Fibroblast of skin of abdomen (primary cell): ENCODE data around the gene INPP5A.
"Not testable (repeated sequence)": the region's sequence is repeated elsewhere in the genome, so short reads cannot be mapped to it uniquely, and the experiment has no call there.

Experiments
- DNase-seq: peaks from one replicate; pipeline ENCODE4 v3.0.0-alpha.2; 2013

Gene INPP5A

DNA sequence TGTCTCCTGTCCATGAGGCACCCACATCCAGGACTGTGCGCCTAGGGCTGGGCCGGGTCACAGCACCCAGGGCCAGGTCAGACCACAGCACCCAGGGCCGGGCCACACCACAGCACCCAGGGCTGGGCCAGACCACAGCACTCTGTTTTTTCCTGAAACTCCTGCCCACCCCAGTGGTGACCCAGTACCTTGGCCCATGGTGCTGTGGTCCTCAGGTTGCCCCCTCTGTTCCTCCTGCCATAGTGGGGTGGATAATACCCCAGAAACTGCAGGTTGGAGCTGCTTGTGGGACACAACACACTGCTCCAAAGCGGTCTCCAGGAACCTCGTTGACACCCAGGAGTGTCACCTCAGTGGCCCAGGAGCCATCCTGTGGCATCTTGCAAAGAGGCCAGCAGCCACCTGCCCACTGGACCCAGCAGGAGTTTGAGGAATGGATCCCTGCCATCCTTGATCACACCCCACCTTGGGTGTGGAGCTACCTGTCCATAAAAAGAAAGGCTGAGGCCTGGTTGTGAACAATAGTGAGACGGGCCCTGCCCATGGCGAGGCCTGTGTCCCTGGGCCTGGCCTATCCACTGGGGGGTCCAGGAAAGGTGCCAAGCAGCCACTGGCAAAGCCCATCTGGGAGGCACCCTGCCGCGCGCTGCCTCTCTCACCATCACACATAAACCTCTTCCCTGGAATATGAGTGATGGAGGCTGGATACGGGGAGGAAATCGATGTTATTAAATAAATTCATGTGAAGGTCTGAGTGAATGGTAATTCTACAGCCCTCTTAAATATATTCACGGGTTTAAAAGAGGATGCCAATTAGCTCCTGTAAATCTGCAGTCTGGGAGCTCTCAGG is 159.4 kb downstream of the INPP5A start:
- DNase-seq, result no peak

DNA sequence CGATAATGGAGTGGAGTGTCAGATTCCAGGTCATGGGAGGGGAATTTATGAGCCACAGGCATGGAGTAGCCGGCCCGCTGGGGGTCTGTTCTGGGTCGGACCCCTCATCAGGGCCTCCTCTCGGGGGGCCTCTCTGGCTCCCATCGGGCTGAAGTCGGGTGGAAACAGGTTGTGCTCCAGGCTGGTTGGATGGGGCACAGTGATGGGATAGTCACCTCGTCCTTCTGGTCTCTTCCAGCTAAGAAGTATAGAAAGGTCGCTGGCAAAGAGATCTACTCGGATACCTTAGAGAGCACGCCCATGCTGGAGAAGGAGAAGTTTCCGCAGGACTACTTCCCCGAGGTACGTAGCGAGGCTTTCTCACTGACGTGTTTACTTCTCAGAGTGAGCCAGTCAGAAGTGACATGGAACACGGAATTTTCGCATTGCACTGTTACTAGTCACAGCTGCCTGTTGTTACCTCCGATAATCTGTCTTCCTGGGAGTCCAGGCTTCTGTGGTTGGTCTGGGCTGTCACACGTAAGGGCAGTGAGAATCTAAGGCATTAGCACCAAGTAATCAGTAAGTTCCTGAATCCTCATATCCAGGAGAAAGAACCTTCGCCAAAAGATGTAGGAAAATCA is 160.1 kb downstream of the INPP5A start:
- no peak for DNase-seq

DNA sequence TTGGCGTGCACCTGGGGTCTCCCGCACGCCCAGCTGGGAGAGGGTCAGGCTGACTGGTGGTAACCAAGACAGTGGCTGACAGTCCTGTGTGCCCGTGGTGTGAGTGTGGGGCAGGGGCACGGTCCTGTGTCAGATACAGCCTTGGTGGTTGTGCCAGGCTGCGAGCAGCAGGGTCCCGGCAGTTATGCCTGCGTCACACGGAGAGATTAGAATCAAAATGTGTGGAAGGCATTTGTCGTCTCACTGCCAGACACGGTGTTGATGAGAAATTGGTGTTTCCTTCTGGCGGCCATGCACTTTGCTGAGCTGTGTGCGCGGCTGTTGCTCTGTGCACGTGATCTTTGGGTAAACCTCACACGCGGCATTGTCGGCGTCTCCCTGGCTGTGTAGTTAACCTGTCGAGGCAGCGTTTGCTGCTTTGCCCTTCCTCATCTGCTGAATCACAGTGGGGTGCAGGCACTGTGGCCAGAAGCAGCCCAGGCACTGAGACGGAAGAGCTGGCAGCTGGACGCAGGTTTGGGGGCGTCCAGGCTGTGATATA is 160.7 kb downstream of the INPP5A start:
- DNase-seq, result no peak

DNA sequence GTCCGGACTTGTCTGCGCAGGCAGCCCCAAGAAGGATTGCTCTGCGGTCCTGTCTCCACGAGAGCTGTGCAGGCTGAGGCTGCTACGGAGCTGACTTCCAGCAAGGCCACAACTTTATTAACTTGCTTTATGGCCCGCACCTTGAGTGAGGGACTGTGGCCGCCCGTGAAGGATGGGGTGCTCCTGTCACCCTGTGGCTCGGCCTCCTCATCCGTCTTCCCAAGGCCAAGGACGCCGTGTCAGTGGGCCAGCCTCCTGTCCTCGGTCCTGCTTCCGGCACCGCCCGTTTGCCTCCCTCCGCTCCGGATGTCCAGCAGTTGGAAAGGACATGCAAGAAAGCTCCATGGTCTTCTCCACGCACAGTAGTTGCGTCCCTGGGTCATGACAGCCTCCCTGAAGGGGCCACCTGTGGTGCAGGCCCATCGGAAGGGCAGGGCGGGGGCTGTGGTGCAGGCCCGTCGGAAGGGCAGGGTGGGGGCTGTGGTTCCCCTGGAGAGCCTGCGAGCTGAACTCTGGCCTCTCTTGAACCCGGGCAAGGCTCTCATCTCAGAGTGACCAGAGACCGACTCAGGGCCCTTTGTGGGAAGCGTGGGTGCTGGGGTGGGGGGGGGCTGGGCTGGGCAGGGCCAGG is 161.3 kb downstream of the INPP5A start:
- DNase-seq, result no peak

DNA sequence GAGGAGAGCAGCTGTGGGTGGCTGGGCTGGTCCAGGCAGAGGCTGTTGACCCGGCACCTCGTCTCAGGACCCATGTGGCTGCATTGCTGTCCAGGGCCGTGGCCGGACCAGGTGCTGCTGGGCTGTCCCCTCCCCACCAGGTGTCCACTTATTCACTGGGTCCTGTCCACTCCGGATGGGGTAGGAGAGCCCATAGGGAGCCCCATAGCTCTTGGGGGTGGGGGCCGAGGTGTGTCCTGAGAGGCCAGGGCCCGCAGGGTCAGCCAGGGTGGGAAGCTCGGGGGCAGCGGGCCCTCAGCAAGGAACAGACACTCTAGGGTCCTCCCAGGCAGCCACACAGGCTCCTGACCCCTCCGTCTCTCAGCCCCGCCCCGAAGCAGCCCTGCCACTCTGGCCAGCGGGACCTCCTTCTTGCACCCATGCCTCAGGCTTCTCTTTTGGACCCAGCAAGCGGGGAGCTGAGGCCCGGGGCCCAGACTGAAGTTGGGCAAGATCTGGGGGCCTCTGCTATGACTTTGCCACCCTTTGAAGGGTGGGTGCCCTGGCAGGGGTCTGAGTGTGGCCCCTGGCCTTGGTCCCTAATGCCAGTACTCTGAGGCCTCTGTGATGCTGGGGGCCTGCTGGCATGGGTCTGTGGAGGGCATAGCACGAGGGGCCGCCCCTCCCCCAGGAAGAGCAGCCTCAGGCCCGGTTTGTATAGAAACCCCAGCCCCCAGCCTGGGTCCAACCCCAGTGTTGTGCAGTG is 162.0 kb downstream of the INPP5A start:
- no peak for DNase-seq

DNA sequence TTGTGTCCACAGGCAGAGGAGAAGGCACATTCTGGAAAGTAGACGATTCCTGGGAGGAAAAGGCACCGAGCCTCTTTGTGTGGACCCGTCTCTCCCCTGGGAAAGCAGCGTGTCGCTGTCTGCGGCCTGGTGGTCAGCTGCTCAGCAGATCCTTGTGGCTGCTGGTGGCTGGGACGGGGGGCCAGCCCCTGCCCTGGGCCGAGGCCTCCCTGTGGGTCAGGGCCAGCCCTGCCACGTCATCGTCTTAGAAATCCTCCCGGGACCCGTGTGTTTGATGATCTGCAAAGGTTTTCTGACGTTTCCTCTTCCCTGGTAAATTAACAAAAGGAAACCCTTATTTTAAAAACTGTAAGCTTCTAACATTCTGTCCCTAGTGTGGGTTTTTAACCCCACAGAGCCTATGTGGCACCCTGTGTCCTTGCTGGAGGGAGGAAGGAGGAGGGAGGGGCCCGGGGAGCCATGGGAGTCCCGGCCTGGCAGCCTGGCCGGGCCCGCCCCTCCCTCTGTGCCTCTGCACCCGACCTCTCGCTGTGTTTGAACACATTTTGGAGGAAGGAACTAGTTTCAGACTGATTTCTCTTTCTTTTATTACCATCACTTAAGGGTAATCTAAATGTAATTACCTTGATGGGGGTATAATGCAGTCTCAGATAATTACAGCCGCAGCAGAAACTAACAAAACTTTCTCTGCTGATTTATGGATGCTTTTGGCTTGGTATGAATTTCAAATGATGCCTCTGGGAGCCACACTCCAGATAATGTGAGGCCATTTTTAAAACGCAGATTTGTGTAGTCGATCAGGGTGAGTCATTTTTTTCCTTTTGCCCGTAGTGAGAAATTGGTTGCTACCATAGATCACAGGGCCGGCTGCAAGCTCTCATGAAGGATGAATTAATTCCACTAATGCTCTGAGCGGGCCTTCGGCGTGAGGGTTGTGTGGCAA is 162.8 kb downstream of the INPP5A start:
- DNase-seq, result no peak

DNA sequence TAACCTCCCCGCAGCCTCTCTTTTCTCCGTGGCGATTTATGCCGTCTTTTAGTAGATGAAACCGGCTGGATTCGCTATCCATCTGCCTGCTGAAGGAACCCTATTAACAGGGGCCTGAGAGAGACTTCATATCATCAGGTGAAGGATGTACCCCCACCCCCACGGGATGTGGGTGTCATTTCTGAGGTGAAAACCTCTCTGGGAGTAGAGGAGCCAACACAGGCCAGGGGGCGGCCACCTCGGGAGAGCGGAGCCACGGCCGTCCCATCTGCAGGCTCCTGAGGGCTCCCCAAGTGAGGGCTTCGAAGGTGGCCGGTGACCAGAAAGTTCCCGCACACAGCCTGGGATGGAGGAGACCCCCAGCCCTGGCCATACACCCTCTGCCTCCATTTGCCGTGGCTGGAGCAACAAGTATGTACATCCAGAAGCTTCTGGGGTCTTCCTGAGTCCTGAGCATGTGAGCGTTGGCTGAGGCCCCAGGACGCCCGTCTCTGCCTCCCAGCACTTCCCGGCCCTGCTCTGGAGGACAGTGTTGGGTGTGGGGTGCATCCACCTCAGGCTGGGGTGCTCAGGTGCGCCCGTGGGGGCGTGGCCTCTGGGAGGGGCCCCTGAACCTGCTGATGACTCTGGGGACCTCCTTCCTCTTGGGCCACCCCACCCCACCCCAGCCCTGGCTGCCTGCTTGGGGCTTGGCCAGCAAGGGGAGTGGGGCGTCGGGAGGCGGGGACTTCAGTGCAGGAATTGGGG is 163.7 kb downstream of the INPP5A start:
- no peak for DNase-seq

DNA sequence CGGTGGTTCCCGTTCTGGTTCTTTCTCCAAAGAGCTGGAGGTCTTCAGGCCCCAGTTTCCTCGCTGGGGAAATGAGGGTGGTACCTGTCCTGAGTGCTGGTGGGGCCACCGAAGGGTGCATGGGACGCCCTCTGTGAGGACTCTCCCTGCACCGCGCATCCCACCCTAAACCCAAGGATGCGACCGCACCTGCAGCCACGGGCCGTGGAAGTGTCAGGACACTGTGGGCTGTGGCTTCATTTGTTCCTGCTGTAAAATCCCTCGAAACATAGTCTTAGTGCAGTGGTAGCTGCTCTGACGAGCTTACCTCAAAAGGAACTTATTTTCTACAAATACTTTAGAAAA is 164.2 kb downstream of the INPP5A start:
- DNase-seq, result no peak

DNA sequence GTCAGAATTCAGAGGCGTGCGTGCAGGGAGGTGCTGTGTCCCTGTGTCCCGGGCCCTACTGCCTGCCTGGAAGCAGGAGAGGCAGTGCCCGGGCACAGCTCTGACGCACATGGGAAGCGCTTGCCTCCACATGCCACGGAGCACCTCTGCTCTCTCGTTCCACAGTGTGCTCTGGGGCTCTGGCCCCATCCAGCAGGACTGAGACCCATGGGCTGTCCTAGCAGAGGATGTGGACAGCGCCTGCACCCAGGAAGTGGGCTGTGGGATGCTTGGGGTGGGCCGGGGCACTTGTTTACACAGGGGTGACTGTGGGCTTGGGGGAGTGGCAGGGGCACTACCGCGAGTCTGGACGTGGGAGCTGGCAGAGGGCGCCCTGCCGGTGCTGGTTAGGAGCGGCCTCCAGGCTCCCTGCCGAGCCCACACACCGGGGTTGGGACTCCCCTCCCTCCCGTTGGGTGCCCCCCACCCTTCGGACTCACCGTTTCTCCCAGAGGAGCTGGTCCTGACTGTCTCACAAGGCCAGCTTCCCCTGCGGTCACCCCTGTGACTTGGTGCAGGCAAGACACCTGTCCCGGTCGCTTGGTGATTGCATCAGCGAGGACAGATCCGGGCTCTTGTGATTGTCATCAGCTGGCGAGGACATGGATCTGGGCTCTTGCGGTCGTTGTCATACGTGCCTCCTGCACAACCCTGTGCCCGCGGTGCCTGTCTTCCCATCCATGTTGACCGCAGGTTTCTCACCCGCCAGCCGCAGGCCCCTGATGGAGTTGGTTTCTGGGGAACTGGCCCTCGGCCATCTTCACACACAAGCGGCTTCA is 165.2 kb downstream of the INPP5A start:
- DNase-seq, result no peak

DNA sequence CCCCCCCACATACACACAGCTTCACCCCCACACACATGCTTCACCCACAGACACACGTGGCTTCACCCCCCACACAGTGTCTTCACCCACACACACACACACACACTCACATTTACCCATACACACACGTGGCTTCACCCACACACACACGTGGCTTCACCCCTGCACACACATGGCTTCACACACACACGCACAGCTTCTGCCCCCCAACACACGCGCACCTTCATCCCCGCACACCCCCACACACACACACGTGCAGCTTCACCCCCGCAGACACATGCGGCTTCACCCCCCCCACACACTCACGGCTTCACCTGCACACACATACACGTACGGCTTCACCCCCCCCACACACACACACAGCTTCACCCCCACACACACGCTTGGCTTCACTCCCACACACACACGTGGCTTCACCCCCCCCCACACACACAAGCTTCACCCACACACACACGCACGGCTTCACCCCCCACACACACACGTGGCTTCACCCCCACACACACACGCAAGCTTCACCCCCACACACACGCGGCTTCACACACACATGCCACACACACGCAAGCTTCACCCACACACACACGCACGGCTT is 165.9 kb downstream of the INPP5A start:
- no peak for DNase-seq

DNA sequence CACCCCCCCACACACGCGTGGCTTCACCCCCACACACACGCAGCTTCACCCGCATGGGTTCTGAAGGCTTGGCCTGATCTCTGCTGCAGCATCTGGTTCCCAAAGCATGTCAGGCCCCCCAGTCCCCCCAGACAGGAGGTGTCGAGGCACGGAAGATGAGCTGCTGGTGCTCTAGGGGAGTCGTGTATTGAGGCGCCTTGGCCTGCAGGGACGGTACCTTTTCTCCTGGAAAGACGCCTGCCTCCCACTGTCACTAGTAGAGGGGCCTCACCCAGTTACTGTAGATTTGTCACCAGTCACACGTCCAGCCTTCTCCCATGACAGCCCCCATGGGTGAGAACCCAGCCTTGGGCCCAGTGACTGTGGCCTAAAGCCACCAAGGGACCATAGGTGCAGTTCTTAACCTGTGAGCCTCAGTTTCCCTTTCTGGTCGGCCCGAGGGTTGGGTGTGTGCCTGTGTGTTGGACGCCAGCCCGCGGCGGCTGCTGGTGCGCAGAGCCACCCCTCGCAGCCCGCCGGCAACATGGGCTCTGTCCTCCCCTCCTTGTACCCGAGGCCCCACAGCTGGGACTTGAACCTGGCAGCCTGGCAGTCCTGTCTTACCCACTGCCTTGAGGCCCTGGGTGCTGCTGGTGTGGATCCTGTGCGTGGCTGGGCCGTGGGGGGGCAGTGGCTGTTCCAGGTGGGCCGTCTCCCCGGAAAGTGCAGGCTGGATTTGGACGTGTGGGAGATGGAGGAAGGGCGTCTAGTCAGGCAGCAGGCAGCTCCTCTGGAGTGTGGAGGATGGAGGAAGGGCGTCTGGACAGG is 166.6 kb downstream of the INPP5A start:
- no peak for DNase-seq

DNA sequence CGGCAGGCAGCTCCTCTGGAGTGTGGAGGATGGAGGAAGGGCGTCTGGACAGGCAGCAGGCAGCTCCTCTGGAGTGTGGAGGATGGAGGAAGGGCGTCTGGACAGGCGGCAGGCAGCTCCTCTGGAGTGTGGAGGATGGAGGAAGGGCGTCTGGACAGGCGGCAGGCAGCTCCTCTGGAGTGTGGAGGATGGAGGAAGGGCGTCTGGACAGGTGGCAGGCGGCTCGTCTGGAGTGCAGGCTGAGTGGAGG is 167.2 kb downstream of the INPP5A start:
- DNase-seq, result not testable (repeated sequence)

DNA sequence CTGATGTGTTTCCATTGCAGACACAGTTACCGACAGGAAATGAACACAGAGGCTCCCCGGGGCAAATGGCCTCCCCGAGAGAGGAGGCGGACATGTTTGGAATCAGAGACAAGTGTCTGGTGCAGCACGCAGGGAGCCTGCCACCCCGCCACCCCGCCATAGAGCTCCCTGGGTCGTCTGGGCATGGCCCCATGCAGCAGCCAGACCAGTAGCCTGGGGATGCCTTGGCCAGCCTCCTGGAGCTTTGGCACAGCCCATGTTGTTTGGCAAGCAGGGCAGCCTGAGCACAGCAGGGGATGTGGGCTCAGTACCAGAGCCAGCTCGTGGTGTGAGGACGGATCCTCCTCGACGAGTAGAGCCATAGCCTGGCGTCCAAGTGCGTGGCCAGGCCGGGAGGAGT is 167.6 kb downstream of the INPP5A start:
- DNase-seq, result no peak

DNA sequence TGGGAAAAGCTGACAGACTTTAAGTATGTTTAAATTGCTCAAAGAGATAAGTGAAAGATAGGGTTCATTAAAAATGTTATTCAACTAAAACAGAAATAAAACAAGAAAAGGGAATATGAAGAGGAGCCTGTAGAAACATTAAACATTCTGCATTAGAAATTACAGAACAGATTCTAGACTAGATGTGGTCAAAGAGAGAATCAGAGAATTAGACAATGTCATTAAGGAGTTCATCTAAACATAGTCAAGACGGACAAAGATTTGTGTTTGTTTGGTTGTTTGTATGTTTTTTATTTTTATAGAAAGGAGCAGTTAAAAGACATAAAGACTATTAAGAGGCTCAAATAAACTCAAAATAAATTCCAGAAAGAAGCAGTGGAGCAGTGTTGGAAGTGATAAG is 168.4 kb downstream of the INPP5A start:
- DNase-seq, result no peak

DNA sequence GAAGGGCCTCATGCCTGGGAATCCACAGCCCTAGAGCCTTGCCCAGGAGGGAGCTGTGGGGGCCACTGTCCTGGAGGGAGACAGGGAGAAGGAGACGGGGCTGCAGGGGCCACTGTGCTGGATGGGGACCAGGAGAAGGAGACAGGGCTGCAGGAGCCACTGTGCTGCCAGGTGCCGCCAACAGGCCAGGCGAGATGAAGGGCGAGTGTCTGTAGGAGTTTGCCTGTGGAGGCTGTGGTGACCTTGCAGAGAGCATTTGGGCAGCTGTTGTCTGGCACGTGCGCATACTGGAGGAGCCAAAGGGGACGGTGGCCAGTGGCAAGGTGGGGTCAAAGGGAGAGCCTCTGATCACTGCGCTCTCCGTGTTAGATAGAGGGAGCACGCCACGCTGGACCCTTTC is 169.1 kb downstream of the INPP5A start:
- no peak for DNase-seq

DNA sequence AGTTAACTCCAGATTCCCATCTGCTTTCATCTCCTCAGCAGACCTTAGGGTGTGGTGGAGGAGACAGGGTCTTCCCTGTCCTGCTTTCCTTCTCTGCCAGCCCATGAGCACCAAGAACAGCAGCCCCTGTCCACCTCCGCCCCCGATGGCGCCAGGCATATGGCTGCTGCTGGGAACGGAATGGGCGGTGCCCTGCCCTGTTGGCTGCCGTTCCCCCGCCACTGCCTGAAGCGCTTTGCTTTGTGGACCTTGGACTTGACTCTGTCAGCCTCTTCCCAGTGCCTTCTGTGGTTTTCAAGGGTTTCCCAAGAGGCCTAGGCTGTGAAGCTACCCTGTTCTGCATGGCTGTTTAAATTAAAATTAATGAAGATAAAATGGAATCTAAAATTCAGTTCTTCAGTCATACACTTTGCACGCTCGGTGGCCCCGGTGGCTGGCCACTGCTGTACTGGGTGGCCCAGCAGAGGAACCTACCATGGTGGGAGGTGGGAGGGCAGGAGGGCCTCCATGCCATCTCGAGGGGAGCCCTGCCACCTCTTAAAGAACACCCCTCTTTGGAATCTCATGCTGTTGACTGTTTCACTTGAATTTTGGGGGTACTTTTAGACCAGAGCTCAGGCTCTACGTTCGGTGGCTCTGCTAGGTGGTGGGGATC is 169.7 kb downstream of the INPP5A start:
- DNase-seq, result no peak

DNA sequence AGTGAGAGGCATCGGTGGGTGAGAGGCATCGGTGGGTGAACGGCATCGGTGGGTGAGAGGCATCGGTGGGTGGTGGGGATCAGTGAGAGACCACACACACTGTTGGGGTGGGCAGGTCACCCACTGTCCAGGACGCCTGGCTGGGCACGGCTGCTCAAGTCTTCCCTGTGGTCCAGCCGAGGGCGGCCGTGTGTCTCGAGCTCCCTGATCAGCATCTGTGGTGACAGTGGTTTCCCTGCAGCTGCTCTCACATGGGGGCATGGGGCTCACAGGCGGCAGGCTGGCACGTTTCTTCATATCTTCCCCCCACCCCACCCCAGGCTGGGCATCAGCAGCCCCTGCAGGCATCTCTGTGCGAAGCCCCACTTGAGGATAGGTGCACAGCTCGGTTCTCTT is 170.2 kb downstream of the INPP5A start:
- DNase-seq, result no peak

DNA sequence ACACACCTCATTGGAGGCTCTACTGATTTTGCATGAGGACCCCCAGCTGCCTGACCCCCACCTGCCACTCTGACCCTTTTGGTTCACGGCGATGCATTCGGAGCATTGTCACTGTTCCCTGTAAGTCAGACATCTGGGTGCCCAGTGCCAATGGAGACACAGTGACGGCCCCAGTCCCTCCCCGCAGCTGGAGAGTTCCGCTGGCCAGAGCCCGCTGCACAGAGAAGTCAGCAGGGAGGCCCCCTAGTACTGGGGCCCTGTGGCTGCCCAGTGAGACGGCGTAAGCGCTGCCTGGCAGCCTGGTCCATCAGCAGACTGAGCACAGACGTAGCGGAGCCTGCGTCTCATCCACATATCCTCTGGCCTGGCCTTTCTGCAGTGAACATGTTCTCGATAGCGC is 170.9 kb downstream of the INPP5A start:
- DNase-seq, result no peak

DNA sequence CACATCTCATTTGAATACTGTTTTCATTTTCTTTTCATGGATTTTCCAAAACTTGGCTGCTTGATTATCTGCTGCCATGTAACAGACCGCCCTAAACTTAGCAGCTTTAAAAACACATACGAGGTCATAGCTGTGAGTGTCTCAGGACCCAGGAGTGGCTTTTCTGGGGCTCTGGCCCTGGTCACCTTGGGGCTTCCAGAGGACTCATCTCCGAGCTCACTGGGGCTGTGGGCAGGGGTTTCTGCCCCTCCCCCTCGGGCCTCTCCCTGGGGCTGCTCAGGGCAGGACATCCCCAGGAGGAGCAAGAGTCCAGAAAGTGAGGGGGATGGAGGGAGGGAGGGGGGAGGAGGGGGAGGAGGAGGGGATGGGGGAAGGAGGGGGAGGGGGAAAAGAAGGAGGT is 171.3 kb downstream of the INPP5A start:
- DNase-seq, result no peak
